BJ (cell line): ENCODE measurements around the gene MED25. TPM values are rescaled to one million over a fixed set of nuclear protein-coding genes. Genes with fewer than 3 reads are reported as not detected.

Experiments
- CTCF ChIA-PET: fragments of 350-600 bp; formaldehyde crosslinking; extraction: SDS; loops from one replicate; lab custom pipeline; 2021; ENCODE audit warnings: antibody characterized with exemption, inconsistent platforms; lab: Yijun Ruan, JAX
- POLR2A ChIA-PET: fragments of 300-600 bp; sonication (Branson Sonifier 250); formaldehyde crosslinking; extraction: SDS; loops from one replicate; lab custom pipeline; 2021; ENCODE audit warnings: antibody characterized with exemption; lab: Charles Lee
- DNase-seq: peaks from one replicate; pipeline ENCODE4 v3.0.0-alpha.2; 2011; ENCODE audit warnings: low read depth
- H3K27me3 ChIP-seq: 2 replicates; pipeline ENCODE4 v1.6.0; 2011; ENCODE audit warnings: low read length; ENCODE audit not compliant: control insufficient read depth, insufficient read depth
- H3K36me3 ChIP-seq: 2 replicates; pipeline ENCODE4 v1.5.1; 2011; ENCODE audit warnings: low read length; ENCODE audit not compliant: control insufficient read depth, insufficient read depth
- H3K4me3 ChIP-seq: 2 replicates; pipeline ENCODE4 v1.5.1; 2011; ENCODE audit warnings: low read depth, mild to moderate bottlenecking, control low read depth, low read length
- CTCF ChIP-seq: IDR thresholded peaks from 2 replicates; pipeline ENCODE4 v1.5.1; 2011; ENCODE audit warnings: low read depth, mild to moderate bottlenecking, control low read depth, inconsistent platforms, low read length, moderate library complexity; ENCODE audit not compliant: insufficient read depth
- polyA minus RNA-seq: library from RNA; depleted of rRNA, polyadenylated mRNA; stranded (reverse); fragments of >200 nt; gene quantifications from 2 replicates; pipeline ENCODE4 v1.2.3, GENCODE V29; 2011; rRNA and poly(A)+ RNA removed
- polyA plus RNA-seq: library from polyadenylated mRNA; depleted of rRNA; stranded (reverse); fragments of >200 nt; gene quantifications from 2 replicates; pipeline ENCODE4 v1.2.3, GENCODE V29; 2011; rRNA removed

Gene MED25
- polyA plus RNA-seq (12.3 and 27.7 TPM in 2 replicates), polyA minus RNA-seq (20.0 and 34.8 TPM in 2 replicates)

- 0 out of 2 replicates have a peak, but pooled peaks have one; percentile 23 for TF ChIP-seq CTCF
- Histone ChIP-seq H3K36me3 (peaks cover 4% of the 10 kb centered on the region), H3K27me3 (no peaks in the 10 kb centered on the region), H3K4me3 (peak within 1 kb of the TSS; percentile 58)
- CTCF ChIA-PET = interaction anchor here (0.6 to 1.2 kb wide), 4 partner anchors 101 to 421 kb away, joined by 3 to 8 read pairs (median 4); no protein-coding TSS in a partner anchor
- POLR2A ChIA-PET = interaction anchor here (0.6 kb wide), 1 partner anchor 47 kb away, joined by 3 read pairs; no protein-coding TSS in a partner anchor
- DNase-seq = peak; percentile 46
Observed at GRCh38 chr19:49817964-49818648, at the start of gene MED25. Gene MED25 (plus strand): TSS chr19:49818289. CDS start chr19:49818342, 53 bp downstream.

- H3K36me3 ChIP-seq = peaks cover 8% of the 10 kb centered on the region
- no peak for TF ChIP-seq CTCF
- ChIA-PET CTCF (no interaction called here), POLR2A (interaction anchor here (0.7 kb wide), 1 partner anchor 159 kb away, joined by 35 read pairs; no protein-coding TSS in a partner anchor)
- no peaks in the 10 kb centered on the region for H3K27me3 ChIP-seq
- no peak overlapping the region for H3K4me3 ChIP-seq
- DNase-seq = no peak
Observed at GRCh38 chr19:49770529-49770928, 47.6 kb upstream of the MED25 start.

GRCh38 chr19:49771674-49772139, 46.4 kb upstream of the MED25 start:
- CTCF ChIA-PET = no interaction called here
- no peak for TF ChIP-seq CTCF
- no peak for DNase-seq
- POLR2A ChIA-PET = no interaction called here
- H3K27me3 ChIP-seq = no peaks in the 10 kb centered on the region
- no peak overlapping the region for H3K4me3 ChIP-seq
- H3K36me3 ChIP-seq = peaks cover 13% of the 10 kb centered on the region

- ChIA-PET CTCF (no interaction called here), POLR2A (no interaction called here)
- no peak for DNase-seq
- Histone ChIP-seq H3K4me3 (no peak overlapping the region), H3K27me3 (no peaks in the 10 kb centered on the region), H3K36me3 (peaks cover 16% of the 10 kb centered on the region)
- no peak for TF ChIP-seq CTCF
Observed at GRCh38 chr19:49772850-49773432, 45.1 kb upstream of the MED25 start.

GRCh38 chr19:49773663-49774350, 44.3 kb upstream of the MED25 start:
- Histone ChIP-seq H3K36me3 (peaks cover 15% of the 10 kb centered on the region), H3K27me3 (no peaks in the 10 kb centered on the region), H3K4me3 (no peak overlapping the region)
- no peak for TF ChIP-seq CTCF
- no peak for DNase-seq
- ChIA-PET CTCF (no interaction called here), POLR2A (no interaction called here)
